Activated T-helper 1 cell treated with anti-CD3 and anti-CD28 coated beads, Interleukin-12 subunit alpha, Interleukin-12 subunit beta, Interleukin-2, Interleukin-4 antibody, amounts not matched to agents 30 ng/mL and 10 ng/mL and 1 ng/mL, durations not matched to agents 14 hours and 24 hours and 36 hours (primary cell): ENCODE data around the gene TECPR2. TPM values are rescaled to one million over a fixed set of nuclear protein-coding genes. Genes with fewer than 3 reads are reported as not detected.
A peak's percentile ranks its signal among the peaks of the same experiment; 100 is the strongest.

ENCODE experiments used
- DNase-seq: peaks from one replicate; pipeline ENCODE4 v3.0.0; 2021; ENCODE audit warnings: low spot score
- H3K27ac Mint-ChIP-seq: one replicate; pipeline ENCODE4 v1.8.0; 2021; ENCODE audit warnings: mild to moderate bottlenecking, mixed read lengths
- H3K27me3 Mint-ChIP-seq: one replicate; pipeline ENCODE4 v1.8.0; 2022; ENCODE audit warnings: mild to moderate bottlenecking, moderate library complexity, mixed read lengths; ENCODE audit not compliant: insufficient read depth
- H3K36me3 Mint-ChIP-seq: one replicate; pipeline ENCODE4 v1.8.0; 2021; ENCODE audit warnings: low read depth, mixed read lengths
- H3K4me1 Mint-ChIP-seq: one replicate; pipeline ENCODE4 v1.8.0; 2021; ENCODE audit warnings: low read depth, mixed read lengths
- H3K4me3 Mint-ChIP-seq: one replicate; pipeline ENCODE4 v1.8.0; 2021; ENCODE audit warnings: mild to moderate bottlenecking, moderate library complexity, mixed read lengths
- H3K9me3 Mint-ChIP-seq: one replicate; pipeline ENCODE4 v1.8.0; 2021; ENCODE audit warnings: mixed read lengths
- intact Hi-C: fragments of 100-400 bp; cut with micrococcal nuclease; formaldehyde crosslinking; loops from one replicate; pipeline ENCODE4 v1.15.1; 2024
- total RNA-seq: library from RNA; stranded (reverse); gene quantifications from 2 replicates; pipeline ENCODE4 v1.2.3, GENCODE V29; 2022

TECPR2 gene
- total RNA-seq, 1 donor from 2014 or later = 10.1 TPM

GRCh38 chr14:102524451-102525218 lies 161.9 kb downstream of the TECPR2 start:
- Mint-ChIP-seq H3K4me1 (peaks cover 27% of the 10 kb centered on the region), H3K4me3 (peak overlapping the region; percentile 92), H3K27me3 (peaks cover 7% of the 10 kb centered on the region), H3K27ac (peak overlapping the region; percentile 88), H3K36me3 (no peaks in the 10 kb centered on the region), H3K9me3 (no peaks in the 10 kb centered on the region)
- intact Hi-C loops = loop anchor here (1.0 to 10.0 kb wide), 9 partner anchors 8 to 808 kb away; partner anchors contain the start of genes EIF5, RCOR1 and TRAF3
- peak; percentile 94 for DNase-seq

- intact Hi-C loops = loop anchor here (10.0 kb wide), 3 partner anchors 249 to 711 kb away; partner anchors contain the start of gene TRAF3
- peak; percentile 29 for DNase-seq
- H3K9me3 Mint-ChIP-seq = no peaks in the 10 kb centered on the region
- H3K36me3 Mint-ChIP-seq = no peaks in the 10 kb centered on the region
- H3K27me3 Mint-ChIP-seq = peaks cover 2% of the 10 kb centered on the region
- H3K27ac Mint-ChIP-seq = peak overlapping the region; percentile 88
- peak overlapping the region; percentile 92 for H3K4me3 Mint-ChIP-seq
- peaks cover 27% of the 10 kb centered on the region for H3K4me1 Mint-ChIP-seq
These were observed 162.6 kb downstream of the TECPR2 start for GRCh38 chr14:102525219-102525928.

GRCh38 chr14:102525929-102526497 lies 163.3 kb downstream of the TECPR2 start:
- H3K9me3 Mint-ChIP-seq = no peaks in the 10 kb centered on the region

GRCh38 chr14:102528431-102529170 lies 165.9 kb downstream of the TECPR2 start:
- H3K36me3 Mint-ChIP-seq = no peaks in the 10 kb centered on the region
- intact Hi-C loops = loop anchor here (10.0 kb wide), 3 partner anchors 246 to 714 kb away; partner anchors contain the start of gene TRAF3
- DNase-seq = no peak
- H3K4me1 Mint-ChIP-seq = peaks cover 23% of the 10 kb centered on the region
- H3K27ac Mint-ChIP-seq = no peak overlapping the region
- no peaks in the 10 kb centered on the region for H3K9me3 Mint-ChIP-seq
- no peaks in the 10 kb centered on the region for H3K27me3 Mint-ChIP-seq
- no peak overlapping the region for H3K4me3 Mint-ChIP-seq

More at GRCh38 chr14:102525929-102526497, 163.3 kb downstream of the TECPR2 start:
- Mint-ChIP-seq H3K27me3 (peaks cover 2% of the 10 kb centered on the region), H3K36me3 (no peaks in the 10 kb centered on the region), H3K4me1 (peaks cover 31% of the 10 kb centered on the region), H3K27ac (peak overlapping the region; percentile 88), H3K4me3 (peak overlapping the region; percentile 92)
- intact Hi-C loops = loop anchor here (10.0 kb wide), 3 partner anchors 249 to 711 kb away; partner anchors contain the start of gene TRAF3
- DNase-seq = no peak

GRCh38 chr14:102530828-102531478 lies 168.2 kb downstream of the TECPR2 start:
- Mint-ChIP-seq H3K4me1 (peaks cover 7% of the 10 kb centered on the region), H3K27ac (no peak overlapping the region), H3K36me3 (no peaks in the 10 kb centered on the region), H3K4me3 (no peak overlapping the region), H3K27me3 (no peaks in the 10 kb centered on the region), H3K9me3 (no peaks in the 10 kb centered on the region)
- intact Hi-C loops = no loop called here
- no peak for DNase-seq

GRCh38 chr14:102532204-102532658 lies 169.5 kb downstream of the TECPR2 start:
- Mint-ChIP-seq H3K36me3 (no peaks in the 10 kb centered on the region), H3K9me3 (no peaks in the 10 kb centered on the region), H3K27me3 (no peaks in the 10 kb centered on the region), H3K4me3 (no peak overlapping the region), H3K4me1 (peaks cover 6% of the 10 kb centered on the region), H3K27ac (no peak overlapping the region)
- intact Hi-C loops = no loop called here
- no peak for DNase-seq

GRCh38 chr14:102537981-102538601 lies 175.3 kb downstream of the TECPR2 start:
- Mint-ChIP-seq H3K27ac (no peak overlapping the region), H3K9me3 (no peaks in the 10 kb centered on the region), H3K4me3 (no peak overlapping the region), H3K36me3 (no peaks in the 10 kb centered on the region), H3K4me1 (no peaks in the 10 kb centered on the region), H3K27me3 (no peaks in the 10 kb centered on the region)
- no peak for DNase-seq
- intact Hi-C loops = no loop called here

GRCh38 chr14:102538602-102539543 lies 176.1 kb downstream of the TECPR2 start:
- Mint-ChIP-seq H3K4me3 (no peak overlapping the region), H3K4me1 (no peaks in the 10 kb centered on the region), H3K9me3 (no peaks in the 10 kb centered on the region), H3K27ac (no peak overlapping the region), H3K27me3 (peaks cover 4% of the 10 kb centered on the region), H3K36me3 (no peaks in the 10 kb centered on the region)
- no peak for DNase-seq
- intact Hi-C loops = no loop called here

GRCh38 chr14:102539544-102540314 lies 177.0 kb downstream of the TECPR2 start:
- DNase-seq = no peak
- no peak overlapping the region for H3K4me3 Mint-ChIP-seq
- peaks cover 7% of the 10 kb centered on the region for H3K27me3 Mint-ChIP-seq
- no peak overlapping the region for H3K27ac Mint-ChIP-seq
- no peaks in the 10 kb centered on the region for H3K9me3 Mint-ChIP-seq
- H3K36me3 Mint-ChIP-seq = no peaks in the 10 kb centered on the region
- H3K4me1 Mint-ChIP-seq = no peaks in the 10 kb centered on the region
- intact Hi-C loops = no loop called here

- DNase-seq = no peak
- peaks cover 11% of the 10 kb centered on the region for H3K27me3 Mint-ChIP-seq
- H3K27ac Mint-ChIP-seq = no peak overlapping the region
- H3K4me1 Mint-ChIP-seq = no peaks in the 10 kb centered on the region
- no peaks in the 10 kb centered on the region for H3K9me3 Mint-ChIP-seq
- H3K36me3 Mint-ChIP-seq = no peaks in the 10 kb centered on the region
- no peak overlapping the region for H3K4me3 Mint-ChIP-seq
- intact Hi-C loops = no loop called here
These were observed 177.7 kb downstream of the TECPR2 start for GRCh38 chr14:102540315-102541028.
